ENCODE measurements around the gene JDP2. TPM values are rescaled to one million over a fixed set of nuclear protein-coding genes. Genes with fewer than 3 reads are reported as not detected.

The JDP2 gene
- total RNA-seq, 1 donor from 2014 or later = 58.4 TPM

GRCh38 chr14:75486318-75486717, 58.5 kb downstream of the JDP2 start:
- TF ChIP-seq CTCF (IDR thresholded peaks at IDR 0.05; ENCODE audit: insufficient read depth, low read length, severe bottlenecking) = no peak
- Histone ChIP-seq H3K36me3 (ENCODE audit: control insufficient read depth, insufficient read depth, low read length) (no peaks in the 10 kb centered on the region), H3K4me3 (ENCODE audit: low read depth, low read length) (no peak overlapping the region), H3K27me3 (ENCODE audit: control insufficient read depth, insufficient read depth, low read length) (no peaks in the 10 kb centered on the region)
- FAIRE-seq (no peak), DNase-seq (ENCODE audit: low read depth) (no peak)

GRCh38 chr14:75487155-75487671, 59.4 kb downstream of the JDP2 start:
- no peaks in the 10 kb centered on the region for H3K36me3 ChIP-seq (ENCODE audit: control insufficient read depth, insufficient read depth, low read length)
- no peak overlapping the region for H3K4me3 ChIP-seq (ENCODE audit: low read depth, low read length)
- TF ChIP-seq CTCF (IDR thresholded peaks at IDR 0.05; ENCODE audit: insufficient read depth, low read length, severe bottlenecking) = no peak
- H3K27me3 ChIP-seq (ENCODE audit: control insufficient read depth, insufficient read depth, low read length) = no peaks in the 10 kb centered on the region
- FAIRE-seq (no peak), DNase-seq (ENCODE audit: low read depth) (peak; percentile 86)

- FAIRE-seq = no peak
Observed at GRCh38 chr14:75489480-75489837, 61.6 kb downstream of the JDP2 start.

GRCh38 chr14:75491376-75491978, 63.7 kb downstream of the JDP2 start:
- no peak for TF ChIP-seq CTCF (IDR thresholded peaks at IDR 0.05; ENCODE audit: insufficient read depth, low read length, severe bottlenecking)
- Histone ChIP-seq H3K4me3 (ENCODE audit: low read depth, low read length) (no peak overlapping the region), H3K36me3 (ENCODE audit: control insufficient read depth, insufficient read depth, low read length) (no peaks in the 10 kb centered on the region), H3K27me3 (ENCODE audit: control insufficient read depth, insufficient read depth, low read length) (no peaks in the 10 kb centered on the region)
- DNase-seq (ENCODE audit: low read depth) (no peak), FAIRE-seq (no peak)

More at GRCh38 chr14:75489480-75489837, 61.6 kb downstream of the JDP2 start:
- no peak for DNase-seq (ENCODE audit: low read depth)
- no peak for TF ChIP-seq CTCF (IDR thresholded peaks at IDR 0.05; ENCODE audit: insufficient read depth, low read length, severe bottlenecking)
- Histone ChIP-seq H3K36me3 (ENCODE audit: control insufficient read depth, insufficient read depth, low read length) (no peaks in the 10 kb centered on the region), H3K27me3 (ENCODE audit: control insufficient read depth, insufficient read depth, low read length) (no peaks in the 10 kb centered on the region), H3K4me3 (ENCODE audit: low read depth, low read length) (no peak overlapping the region)

- no peak overlapping the region for H3K4me3 ChIP-seq (ENCODE audit: low read depth, low read length)
- no peak for FAIRE-seq
- H3K27me3 ChIP-seq (ENCODE audit: control insufficient read depth, insufficient read depth, low read length) = no peaks in the 10 kb centered on the region
- no peak for DNase-seq (ENCODE audit: low read depth)
- no peak for TF ChIP-seq CTCF (IDR thresholded peaks at IDR 0.05; ENCODE audit: insufficient read depth, low read length, severe bottlenecking)
- H3K36me3 ChIP-seq (ENCODE audit: control insufficient read depth, insufficient read depth, low read length) = no peaks in the 10 kb centered on the region
Observed at GRCh38 chr14:75492832-75493591, 65.2 kb downstream of the JDP2 start.

All from bronchial epithelial cell (primary cell).